GM20431 (cell line): Measurements from ENCODE around the gene LPAR3.

Source experiments
- in situ Hi-C: fragments of 300-500 bp; cut with MseI, MboI; formaldehyde crosslinking; loops from one replicate; pipeline ENCODE4 v1.15.0; 2020; ENCODE audit warnings: low sequenced_read_pairs; ENCODE audit not compliant: unreplicated experiment

LPAR3 gene, protein sequence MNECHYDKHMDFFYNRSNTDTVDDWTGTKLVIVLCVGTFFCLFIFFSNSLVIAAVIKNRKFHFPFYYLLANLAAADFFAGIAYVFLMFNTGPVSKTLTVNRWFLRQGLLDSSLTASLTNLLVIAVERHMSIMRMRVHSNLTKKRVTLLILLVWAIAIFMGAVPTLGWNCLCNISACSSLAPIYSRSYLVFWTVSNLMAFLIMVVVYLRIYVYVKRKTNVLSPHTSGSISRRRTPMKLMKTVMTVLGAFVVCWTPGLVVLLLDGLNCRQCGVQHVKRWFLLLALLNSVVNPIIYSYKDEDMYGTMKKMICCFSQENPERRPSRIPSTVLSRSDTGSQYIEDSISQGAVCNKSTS

GRCh38 chr1:84892705-84893618 lies at the start of gene LPAR3:
LPAR3 (minus strand) TSS chr1:84893206; CDS start chr1:84866120, 27,086 bp downstream.
- in situ Hi-C loops, result no loop called here

DNA sequence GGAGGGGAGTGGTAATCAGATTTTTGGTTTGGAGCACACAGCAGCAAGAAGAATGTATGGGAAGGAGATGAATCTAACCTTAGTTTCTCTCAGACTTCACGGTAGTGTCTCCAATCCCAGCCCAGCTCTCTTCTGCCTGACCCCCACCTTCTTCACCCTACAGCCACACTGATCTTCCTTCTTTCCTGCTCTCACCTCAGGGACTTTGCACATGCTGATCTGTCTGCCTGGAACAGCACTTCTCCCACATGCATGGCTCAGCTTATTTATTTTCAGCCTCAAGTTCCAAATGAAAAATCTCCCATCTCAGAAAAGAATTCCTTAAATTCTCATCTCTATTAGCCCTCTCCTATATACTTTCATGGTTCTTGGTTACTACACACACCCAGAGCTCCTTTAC lies 48.8 kb upstream of the LPAR3 start:
- in situ Hi-C loops, result loop anchor here (10.0 kb wide), 2 partner anchors 83 to 313 kb away; partner anchors contain the start of gene C1orf52

- in situ Hi-C loops, result loop anchor here (10.0 kb wide), 2 partner anchors 84 to 314 kb away; partner anchors contain the start of gene C1orf52
These were observed 47.5 kb upstream of the LPAR3 start for GRCh38 chr1:84940481-84940880.

DNA sequence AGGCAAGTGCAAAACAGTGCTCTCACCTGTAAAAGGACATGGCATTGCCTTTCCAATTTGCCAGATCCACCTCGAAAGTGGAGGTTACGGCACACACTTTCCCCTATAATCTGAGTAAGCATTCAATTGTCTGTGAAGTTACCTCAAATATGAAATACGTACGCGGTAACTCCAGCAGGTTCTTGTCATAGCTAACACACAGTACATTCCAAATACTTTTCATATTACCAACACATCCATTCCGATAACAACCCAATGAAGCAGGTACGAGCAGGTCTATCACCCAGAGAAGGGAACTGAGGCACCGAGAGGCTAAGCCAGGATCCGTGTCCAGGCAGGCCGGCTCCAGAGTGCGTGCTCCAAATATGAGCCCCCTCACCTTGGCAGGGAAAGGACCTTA lies 46.8 kb upstream of the LPAR3 start:
- in situ Hi-C loops, result loop anchor here (10.0 kb wide), 2 partner anchors 85 to 315 kb away; partner anchors contain the start of gene C1orf52

DNA sequence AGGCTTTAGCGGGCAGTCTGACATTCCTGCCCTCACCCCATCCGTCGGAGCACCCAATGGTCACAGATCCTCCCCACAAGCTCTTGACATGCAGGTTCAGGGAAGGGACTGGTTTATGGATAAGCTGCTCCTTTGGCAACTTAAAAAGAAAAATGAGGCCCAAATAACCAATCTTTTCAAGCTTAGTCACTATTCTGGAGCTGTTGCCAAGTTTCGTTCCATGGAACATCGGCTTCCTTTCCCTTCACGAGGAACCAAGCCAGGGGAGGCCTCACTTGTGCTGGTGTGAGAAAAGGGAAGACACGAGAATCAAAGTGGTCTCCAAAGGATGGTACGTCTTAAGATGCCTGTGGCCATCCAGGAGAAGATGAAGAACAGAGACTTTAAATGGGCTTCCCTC lies 46.1 kb upstream of the LPAR3 start:
- in situ Hi-C loops, result no loop called here

- in situ Hi-C loops, result no loop called here
These were observed 43.3 kb upstream of the LPAR3 start for GRCh38 chr1:84936116-84936810.

DNA sequence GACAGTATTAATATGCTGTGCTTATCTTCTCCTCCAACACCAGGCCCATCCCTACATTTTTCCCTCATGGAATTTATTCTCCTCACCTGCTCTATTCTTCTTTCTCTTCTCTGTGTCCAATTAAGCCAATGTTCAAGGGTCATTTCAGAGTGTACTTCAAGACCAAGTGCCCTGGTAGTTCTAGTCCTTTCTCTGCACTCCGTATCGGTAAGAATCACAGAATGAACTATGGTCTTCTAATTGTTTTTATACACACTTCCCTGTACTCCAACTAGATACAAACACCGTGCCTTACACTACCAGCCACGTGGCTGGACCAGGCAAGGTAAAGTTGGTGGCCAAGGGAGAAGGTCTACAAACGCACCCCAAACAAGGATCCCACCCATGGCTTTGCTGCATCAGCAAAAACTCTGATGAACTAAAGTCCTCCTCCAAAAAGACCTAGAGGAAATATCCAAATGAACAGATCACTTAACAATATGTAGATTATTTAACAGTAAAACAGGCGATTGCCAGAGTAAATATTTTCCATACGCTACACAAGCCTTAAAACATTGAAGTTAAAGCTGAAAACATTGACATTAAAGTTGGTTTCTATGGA lies 40.1 kb upstream of the LPAR3 start:
- in situ Hi-C loops, result no loop called here

DNA sequence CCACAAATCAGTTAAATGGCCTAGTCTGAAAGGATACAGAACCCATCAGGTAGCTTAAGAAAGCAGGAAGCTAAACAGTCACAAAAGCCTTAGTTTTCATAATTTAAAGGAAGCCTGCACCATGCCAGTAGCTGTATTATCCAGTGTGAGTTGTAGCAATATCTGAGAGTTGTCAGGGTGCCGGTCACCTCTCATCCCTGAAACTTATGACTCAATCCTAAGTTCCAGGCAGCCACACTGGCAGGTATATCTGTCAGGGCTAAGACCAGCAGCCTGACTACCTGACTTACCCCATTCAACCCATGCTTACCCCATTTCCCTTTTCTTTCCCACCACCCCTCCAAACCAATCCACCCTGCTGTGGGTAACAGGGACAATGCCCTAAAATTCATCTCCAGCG lies 37.8 kb upstream of the LPAR3 start:
- in situ Hi-C loops, result no loop called here

DNA sequence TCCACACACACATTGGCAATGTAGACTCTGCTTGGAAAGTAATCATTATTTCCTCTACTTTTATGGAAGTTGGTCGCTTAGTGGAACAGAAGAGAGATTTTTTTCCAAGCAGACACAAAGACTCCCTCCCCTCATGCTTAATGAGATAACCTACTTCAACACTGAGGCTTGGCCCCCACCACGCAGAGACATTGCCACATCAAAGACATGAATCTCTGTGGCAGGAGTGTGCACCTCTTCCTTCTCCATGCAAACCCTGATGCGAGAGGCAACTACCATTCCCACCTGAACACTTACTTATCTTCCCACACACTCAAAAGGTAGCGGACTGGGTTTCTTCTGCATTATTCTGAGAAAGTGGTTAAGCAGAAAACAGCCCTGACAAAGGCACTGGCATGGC lies 37.3 kb upstream of the LPAR3 start:
- in situ Hi-C loops, result no loop called here

- in situ Hi-C loops, result no loop called here
These were observed 36.6 kb upstream of the LPAR3 start for GRCh38 chr1:84929581-84929980.

- in situ Hi-C loops, result no loop called here
These were observed 36.0 kb upstream of the LPAR3 start for GRCh38 chr1:84928979-84929378.

DNA sequence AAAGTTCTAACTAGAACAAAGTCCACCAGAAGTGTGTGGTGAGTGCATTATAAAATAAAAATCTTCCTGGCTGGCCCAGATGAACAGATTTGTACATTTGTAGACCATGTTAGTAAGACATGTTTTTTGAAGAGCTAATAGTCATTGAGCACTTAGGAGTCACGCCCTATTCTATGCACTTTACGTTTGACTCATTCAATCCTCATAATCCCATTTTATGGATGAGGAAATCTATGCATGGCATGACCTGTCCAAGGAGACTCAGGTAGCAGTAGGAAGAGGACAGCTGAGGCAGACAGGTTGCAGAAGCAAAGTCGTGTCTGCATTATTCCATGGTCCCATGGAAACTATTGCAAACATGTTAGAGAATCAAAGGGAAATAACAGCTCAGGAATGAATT lies 30.3 kb upstream of the LPAR3 start:
- in situ Hi-C loops, result no loop called here

DNA sequence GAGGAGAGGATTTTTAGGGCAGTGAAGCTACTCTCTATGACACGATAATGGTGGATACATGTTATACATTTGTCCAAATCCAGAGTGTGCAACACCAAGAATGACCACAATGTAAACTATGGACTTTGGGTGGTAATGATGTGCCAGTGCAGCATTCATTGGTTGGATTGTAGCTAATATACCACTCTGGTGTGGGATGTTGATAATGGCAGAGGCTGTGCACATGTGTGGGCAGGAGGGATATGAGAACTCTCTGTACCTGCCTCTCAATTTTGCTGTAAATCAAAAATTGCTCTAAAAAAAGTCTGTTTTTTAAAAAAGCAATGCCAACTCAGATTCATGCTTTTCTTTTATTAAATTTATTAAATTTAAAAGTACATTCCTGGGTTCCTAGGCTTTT lies 27.2 kb upstream of the LPAR3 start:
- in situ Hi-C loops, result no loop called here

GRCh38 chr1:84919461-84919970 lies 26.5 kb upstream of the LPAR3 start:
- in situ Hi-C loops, result no loop called here

- in situ Hi-C loops, result no loop called here
These were observed 25.8 kb upstream of the LPAR3 start for GRCh38 chr1:84918726-84919336.

DNA sequence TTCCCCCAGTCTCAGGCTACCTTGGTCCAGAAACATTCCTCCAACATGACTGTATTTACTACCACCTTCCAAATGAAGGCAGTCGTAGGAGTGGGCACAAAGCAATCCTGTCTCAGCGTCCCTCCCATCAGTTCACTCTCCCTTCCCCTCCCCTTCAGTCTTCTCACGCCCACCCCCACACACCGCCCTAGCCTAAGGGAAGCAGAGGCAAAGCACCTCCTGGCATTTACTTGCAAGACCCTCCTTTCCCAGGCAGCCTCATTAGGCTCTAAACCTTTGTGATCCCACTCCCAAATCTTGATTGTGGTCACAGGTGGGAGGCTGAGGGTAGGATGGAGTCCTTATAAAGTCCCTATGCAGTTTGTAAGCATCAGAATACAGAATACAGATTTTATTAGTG lies 23.9 kb upstream of the LPAR3 start:
- in situ Hi-C loops, result no loop called here

GRCh38 chr1:84913555-84913892 lies 20.5 kb upstream of the LPAR3 start:
- in situ Hi-C loops, result no loop called here

DNA sequence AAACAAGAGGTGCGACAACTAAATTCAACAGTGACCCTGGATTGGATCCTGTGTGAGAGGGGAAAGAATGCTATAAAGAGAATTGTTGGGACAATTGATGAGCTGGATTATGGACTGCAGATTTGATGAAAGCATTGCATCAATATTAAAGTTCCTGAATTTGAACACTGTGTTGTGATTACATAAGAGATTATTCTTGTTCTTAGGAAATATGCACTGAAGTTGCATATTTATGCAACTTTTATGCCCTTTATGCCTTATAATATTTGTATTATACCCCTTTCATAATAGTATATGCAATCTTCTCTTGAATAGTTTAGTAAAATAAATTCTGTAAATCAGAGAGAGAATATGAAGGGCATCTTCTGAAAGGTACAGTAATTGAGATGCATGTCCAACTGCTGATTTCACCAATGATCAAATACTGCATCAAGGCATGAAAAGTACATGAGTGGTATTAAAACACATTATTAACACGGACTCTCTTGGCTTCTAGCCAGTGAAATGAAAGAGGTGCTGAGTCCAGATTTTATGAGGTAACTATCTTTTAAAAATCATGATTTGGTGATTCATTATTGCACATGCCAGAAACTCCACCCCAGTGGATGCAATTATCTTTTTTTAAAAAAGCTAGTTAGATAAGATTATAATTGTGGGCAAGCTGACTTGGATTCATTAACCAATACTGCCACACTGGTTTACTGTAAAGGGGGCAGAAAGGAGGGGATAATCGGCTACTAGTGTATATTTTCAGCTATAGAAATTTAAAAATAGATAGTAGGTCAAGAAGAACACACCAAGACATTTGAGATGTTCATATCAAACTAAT lies 19.9 kb upstream of the LPAR3 start:
- in situ Hi-C loops, result no loop called here
